ENCODE results near the gene CNGA2.

CNGA2 gene

GRCh38 chrX:151754047-151754429 lies 19.5 kb downstream of the CNGA2 start:
- no peak for DNase-seq

- DNase-seq, result no peak
Observed at GRCh38 chrX:151754641-151755215, 20.2 kb downstream of the CNGA2 start.

GRCh38 chrX:151759041-151759708 lies 24.6 kb downstream of the CNGA2 start:
- DNase-seq, result no peak

- no peak for DNase-seq
Observed at GRCh38 chrX:151762802-151763201, 28.3 kb downstream of the CNGA2 start.

- no peak for DNase-seq
Observed at GRCh38 chrX:151763711-151764110, 29.2 kb downstream of the CNGA2 start.

DNA sequence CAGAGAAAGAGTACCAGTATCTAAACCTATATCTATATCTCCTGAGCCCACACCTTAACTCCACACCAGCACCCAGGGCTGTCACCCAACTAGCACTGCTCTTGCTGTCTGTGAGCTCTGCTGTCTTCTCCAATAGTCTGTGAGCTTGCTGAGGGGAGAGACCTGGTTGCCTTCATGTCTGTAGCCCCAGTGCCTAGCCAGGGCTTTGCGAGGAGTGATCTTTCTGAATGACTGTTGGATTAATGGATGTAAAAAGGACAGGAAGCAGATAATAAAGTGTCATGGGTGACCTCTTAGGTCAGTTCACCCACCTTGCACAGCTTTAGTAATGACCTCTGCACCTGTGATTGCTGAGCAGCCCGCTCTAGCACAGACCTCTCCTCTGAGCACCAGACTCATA lies 30.5 kb downstream of the CNGA2 start:
- no peak for DNase-seq

GRCh38 chrX:151771726-151772125 lies 37.2 kb downstream of the CNGA2 start:
- no peak for DNase-seq

- no peak for DNase-seq
Observed at GRCh38 chrX:151773434-151773833, 38.9 kb downstream of the CNGA2 start.

DNA sequence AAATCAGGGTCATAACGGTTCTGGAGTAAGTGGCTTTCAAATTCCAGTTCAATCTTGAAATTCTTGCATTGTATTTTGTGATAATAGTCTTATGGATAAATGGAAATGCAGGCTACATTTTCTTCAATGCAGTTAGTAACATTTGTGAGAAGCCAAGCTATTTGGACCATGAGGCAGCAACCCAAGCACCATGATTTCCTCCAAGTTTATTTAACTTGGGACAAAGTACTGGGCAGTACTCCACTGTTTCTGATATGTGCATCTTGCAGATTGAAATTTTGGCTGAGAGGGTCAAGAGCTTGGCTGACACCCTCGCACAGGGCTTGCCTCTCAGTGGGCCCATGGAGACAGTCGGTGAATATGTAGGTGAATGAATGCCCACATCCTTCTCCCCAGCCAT lies 39.9 kb downstream of the CNGA2 start:
- DNase-seq, result no peak

- DNase-seq, result no peak
Observed at GRCh38 chrX:151776181-151776731, 41.7 kb downstream of the CNGA2 start.

DNA sequence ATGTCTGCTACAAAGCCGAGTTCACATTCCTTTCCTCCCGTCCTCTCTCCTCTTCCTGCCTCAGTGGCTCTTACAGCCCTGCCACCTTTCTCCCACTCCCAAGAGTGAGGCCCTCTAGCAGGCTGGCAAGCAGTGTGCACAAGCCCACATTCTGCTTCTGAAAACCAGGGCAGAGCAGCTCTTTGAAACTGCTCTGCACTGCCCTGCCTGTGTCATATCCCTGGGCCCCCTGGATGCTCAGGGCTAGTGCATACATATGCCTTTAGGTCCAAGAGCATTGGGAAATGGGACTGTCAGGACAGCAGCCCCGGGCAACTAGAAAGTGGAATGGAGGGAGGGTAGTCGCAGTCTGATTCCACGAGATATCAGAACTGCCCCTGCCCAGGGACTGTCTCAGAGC lies 42.4 kb downstream of the CNGA2 start:
- no peak for DNase-seq

GRCh38 chrX:151779258-151779657 lies 44.7 kb downstream of the CNGA2 start:
- no peak for DNase-seq

DNA sequence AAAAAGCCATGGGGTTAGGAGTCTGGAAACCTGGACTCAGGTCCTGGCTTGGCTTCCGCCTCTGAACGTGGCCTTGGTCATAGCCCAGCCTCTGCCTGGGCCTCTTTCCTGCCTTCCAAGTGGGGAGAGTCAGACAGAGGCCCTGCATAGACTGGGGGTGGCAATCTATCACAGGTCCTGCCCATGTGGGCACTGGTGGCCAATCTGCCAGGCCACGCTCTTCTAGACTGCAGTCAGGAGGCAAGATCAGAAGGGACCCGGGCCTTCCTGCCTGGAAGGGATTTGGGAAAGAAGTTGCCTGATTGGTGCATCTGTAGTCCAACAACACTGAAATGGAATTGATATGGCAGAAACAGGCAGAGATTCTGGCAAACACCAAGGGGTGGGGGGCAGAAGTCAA lies 46.1 kb downstream of the CNGA2 start:
- DNase-seq, result no peak

- DNase-seq, result no peak
Observed at GRCh38 chrX:151789179-151789800, 54.7 kb downstream of the CNGA2 start.

DNA sequence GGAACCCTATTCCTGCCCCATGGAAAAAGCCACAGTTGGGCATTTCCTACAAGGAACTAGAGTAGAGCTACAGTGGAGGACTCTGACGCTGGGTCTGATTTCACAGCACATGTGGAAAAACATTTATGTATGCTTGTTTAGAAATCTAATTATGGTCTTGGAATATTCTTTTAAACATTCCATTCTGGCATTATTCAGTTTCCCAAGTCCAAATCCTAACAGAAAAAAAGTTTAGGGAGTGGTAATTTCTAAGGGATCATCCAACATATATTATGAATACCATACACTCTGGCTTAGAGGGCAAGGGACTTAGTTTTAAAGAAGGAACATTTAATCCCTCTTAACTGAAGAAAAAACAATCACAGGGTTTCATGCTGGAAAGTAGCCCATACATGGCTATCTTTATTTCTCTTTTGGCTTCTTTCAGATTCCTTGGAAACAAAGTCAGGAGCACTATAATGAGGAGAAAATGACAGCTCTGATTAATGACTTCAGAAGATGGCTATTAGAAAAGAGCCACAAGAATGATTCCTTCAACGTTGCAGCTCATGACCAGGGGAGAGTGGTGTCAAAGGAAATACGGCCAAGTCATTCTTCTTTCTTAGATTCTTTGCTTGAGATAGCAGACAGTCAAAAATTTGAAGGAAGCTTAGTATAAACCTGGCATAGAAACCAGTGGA lies 56.1 kb downstream of the CNGA2 start:
- DNase-seq, result no peak

DNA sequence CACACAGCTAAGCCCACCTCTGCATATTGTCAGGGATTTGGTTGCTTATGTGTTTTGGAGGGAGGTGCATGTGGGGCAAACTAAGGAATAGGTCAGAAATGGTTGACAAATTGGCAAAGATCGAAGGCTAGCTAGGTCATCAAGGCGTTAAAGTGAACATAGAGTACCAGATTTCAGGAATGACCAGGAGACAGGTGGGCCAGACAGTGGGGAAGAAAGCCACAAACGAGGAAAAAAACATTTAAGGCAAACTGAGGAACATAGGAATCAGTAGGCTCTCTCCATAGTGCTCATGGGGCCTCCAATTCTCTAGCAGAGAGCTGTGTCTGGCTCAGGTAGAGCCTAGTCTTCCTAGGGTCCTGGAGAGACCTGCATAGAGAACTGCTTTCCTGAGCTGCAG lies 57.4 kb downstream of the CNGA2 start:
- DNase-seq, result no peak

DNA sequence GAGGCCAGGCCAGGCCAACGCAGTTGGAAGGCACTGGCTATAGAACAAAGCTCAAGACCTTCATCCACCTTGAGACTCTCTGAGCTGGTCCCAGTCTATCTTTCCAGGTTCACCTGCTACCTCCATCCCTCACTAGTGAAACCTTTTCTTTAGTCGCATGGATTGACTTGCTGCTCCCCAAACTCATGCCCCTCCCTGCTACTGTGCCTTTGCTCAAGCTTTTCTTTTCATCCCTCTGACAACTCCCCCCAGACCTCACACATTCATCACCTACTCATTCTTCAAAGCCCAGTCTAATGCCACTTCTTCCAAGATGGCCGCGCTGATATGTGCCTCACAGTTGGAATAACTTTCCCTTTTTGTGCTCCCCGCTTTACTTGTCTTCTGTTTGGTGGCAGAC lies 58.0 kb downstream of the CNGA2 start:
- no peak for DNase-seq

DNA sequence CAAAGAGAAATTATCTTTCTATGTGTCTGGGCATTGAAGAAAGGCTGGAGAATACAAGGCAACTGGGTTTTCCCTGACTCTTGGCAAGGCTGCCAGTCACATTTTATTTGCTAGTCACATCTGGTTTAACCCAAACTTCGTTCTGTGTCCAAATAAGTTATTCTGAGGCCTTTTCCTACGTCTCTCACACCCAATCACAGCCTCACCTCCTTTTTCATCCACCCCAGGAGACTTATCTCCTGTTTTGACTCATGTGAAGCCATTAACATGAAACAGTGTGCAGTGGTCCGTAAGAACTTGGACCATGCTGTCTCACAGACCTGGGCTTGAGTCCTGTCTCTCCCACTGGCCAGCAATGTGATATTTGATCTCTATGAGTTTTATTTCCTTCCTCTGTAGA lies 59.3 kb downstream of the CNGA2 start:
- DNase-seq, result no peak

Measured in COR-L47 (cell line).